NCI-H2107 (cell line): Measurements from ENCODE around the gene ZNF695.

ENCODE experiments used
- DNase-seq: peaks from one replicate; lab custom pipeline; 2025; lab: John Stamatoyannopoulos, UW

Gene ZNF695

DNA sequence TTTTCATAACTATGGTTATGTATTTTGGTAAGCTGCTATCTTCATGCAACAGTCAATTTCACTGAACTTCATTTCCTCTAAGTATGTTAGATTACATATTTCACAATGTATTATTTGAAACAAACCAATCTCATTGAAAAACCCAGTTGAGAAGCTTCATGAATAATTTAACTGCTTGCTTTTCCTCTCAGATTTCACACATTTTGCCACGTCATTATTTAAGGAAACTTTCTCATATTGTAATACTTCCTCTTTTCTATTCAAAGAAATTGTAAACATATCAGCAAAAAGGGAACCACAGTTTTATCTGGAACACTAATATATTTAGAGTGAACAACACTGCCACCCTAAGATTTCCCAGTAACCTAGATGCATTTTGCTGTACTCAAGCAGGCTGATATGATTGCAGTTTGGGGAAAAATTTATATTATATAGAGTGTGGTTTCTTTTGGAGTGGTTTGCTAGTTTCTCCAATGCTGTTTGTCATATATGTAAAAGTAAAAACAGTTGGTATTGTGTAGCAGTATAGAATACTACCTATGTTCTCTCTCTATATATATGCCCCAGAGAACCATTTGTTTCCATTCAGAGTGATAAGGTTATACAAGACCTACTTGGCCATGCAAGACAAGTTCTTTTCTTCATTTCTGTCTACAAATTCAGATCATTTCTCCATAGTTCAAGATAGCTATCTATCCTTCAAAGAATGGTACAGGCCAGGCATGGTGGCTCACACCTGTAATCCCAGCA is 47.7 kb downstream of the ZNF695 start:
- DNase-seq: no peak

DNA sequence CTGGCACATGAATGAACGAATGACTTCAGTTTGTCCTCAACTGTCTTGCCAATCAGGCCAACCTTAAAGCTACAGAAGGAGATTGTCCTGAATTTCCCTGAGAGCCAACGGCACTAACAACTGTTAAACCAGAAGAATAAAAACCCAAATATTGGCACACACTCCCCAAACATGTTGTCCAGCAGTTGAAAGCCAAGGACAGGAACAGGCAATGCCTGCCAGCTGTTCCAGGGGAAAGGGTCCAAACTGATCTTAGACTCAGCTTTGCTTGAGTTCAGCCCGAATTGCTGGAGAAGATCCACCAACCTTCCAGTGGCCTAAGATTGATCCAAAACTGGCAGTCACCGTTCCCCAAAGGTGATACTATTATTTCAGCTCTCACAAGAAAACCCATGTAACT is 53.7 kb downstream of the ZNF695 start:
- no peak for DNase-seq

DNA sequence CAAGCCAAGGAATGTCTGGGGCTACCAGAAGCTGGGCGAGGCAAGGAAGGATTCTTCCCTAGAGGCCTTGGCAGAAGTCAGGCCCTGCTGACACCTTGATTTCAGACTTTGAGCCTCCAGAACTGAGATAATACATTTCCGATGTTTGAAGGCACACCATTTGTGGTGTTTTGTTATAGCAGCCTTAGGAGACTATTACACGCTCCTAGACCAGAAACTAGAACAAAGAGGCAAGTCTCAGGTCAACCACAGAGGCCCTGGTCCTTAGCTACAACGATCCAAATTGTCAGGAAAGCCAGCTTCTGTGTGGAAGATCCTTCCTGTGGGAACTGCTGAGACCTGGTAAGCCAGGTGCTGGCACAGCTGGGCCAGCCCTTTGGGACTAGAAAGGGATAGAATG is 56.4 kb downstream of the ZNF695 start:
- no peak for DNase-seq

DNA sequence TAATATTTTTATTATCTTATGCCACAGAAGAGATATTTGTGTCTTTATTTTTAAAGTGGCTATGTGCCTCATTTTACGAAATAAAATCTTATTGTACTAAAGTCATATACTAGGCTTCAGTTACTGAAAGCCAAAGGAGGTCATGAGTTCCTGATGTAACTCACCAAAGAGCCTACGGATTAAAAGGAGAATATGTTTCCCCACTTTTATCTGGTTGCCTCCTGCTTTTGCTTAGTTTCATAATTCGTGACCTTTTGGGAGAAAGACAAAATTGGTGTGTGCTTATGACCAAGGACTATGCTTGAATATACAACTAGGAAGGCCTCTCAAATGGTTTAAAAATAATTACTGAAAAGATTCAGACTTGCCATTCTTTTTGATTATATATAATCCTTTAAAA is 57.9 kb downstream of the ZNF695 start:
- DNase-seq: no peak

DNA sequence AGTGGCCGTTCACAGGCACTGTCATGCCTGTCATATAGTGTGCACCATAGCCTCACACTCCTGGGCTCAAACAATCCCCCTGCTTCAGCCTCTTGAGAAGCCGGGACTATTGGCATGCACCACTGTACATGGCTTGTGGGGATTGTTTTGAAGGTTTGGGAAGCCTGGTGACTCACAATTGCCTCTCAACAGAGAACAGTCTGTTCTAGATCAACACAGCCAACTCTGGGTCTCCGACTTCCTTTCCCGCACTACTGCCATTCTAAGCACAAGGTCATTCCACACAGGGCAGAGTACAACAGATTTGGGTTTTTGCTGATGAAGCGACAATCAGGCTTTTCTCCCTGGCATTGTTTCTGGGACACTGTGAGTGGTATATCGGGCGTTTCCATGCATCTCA is 60.6 kb downstream of the ZNF695 start:
- no peak for DNase-seq

DNA sequence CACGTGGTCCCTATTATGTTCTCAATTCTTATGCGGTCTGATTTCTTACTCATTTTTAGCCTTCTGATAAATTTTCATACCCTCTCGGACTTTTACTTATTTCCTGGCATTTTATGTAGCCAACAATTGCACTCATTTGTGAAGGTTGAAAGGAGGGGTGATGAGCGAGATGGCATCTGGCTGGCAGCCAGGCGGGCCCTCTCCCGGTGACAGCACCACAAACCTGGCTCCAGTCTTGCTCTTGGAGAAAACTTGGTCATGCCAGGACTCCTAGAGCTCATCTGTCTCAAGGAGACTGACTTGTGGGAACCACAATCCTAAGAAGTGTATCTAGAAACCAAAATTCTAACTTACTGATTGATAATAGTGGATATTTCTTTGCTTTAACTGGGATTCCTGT is 61.5 kb downstream of the ZNF695 start:
- DNase-seq: no peak
